SK-N-SH (cell line): Measurements from ENCODE around the gene FBN2. TPM values are rescaled to one million over a fixed set of nuclear protein-coding genes. Genes with fewer than 3 reads are reported as not detected.
A peak's percentile ranks its signal among the peaks of the same experiment; 100 is the strongest.

Source experiments
- CTCF ChIA-PET: fragments of 300-600, 350-600 bp; formaldehyde crosslinking; extraction: SDS; loops from one replicate; lab custom pipeline; 2021; lab: Yijun Ruan, JAX
- POLR2A ChIA-PET: fragments of 350-600 bp; sonication (Branson Sonifier 250); formaldehyde crosslinking; extraction: SDS; loops from one replicate; lab custom pipeline; 2020; ENCODE audit warnings: antibody characterized with exemption, inconsistent platforms; lab: Yijun Ruan, JAX
- DNase-seq: peaks from one replicate; pipeline ENCODE4 v3.0.0; 2012
- H2AFZ ChIP-seq: fragments of 200-600 bp; sonication (generic); 2 replicates; pipeline ENCODE4 v1.8.1; 2016; ENCODE audit warnings: antibody characterized with exemption, mild to moderate bottlenecking, low read depth
- H3F3A ChIP-seq: fragments of 200-600 bp; sonication (generic); replicated peaks from 2 replicates; pipeline ENCODE3; 2016; ENCODE audit warnings: antibody characterized with exemption, mild to moderate bottlenecking; ENCODE audit not compliant: insufficient read depth
- H3K27ac ChIP-seq, 2 experiments: fragments of 200-500 bp in 1 of 2; fragments of 200-600 bp in 1 of 2; sonication (Bioruptor generic) in 1 of 2; sonication (generic), shearing (Covaris generic) in 1 of 2; 2 replicates each; pipeline versions ENCODE4 v1.5.1 to v1.6.1; 2014 to 2016; ENCODE audit warnings: low read depth in 2 of 2, inconsistent platforms in 1 of 2, low read length in 1 of 2, mild to moderate bottlenecking in 1 of 2, mixed read lengths in 1 of 2
- H3K27me3 ChIP-seq: fragments of 200-600 bp; sonication (generic), shearing (Covaris generic); 2 replicates; pipeline ENCODE4 v1.6.1; 2016; ENCODE audit warnings: mixed run types; ENCODE audit not compliant: insufficient read depth
- H3K36me3 ChIP-seq, 2 experiments: fragments of 200-500 bp in 1 of 2; fragments of 200-600 bp in 1 of 2; sonication (Bioruptor generic) in 1 of 2; sonication (generic) in 1 of 2; replicated peaks in 1 of 2; 2 replicates each; pipeline versions ENCODE3 to v1.5.1; 2014 to 2016; ENCODE audit warnings: low read length in 1 of 2, mild to moderate bottlenecking in 1 of 2; ENCODE audit not compliant: insufficient read depth in 2 of 2, control insufficient read depth in 1 of 2
- H3K4me1 ChIP-seq, 2 experiments: fragments of 200-500 bp in 1 of 2; fragments of 200-600 bp in 1 of 2; sonication (Bioruptor generic) in 1 of 2; sonication (generic), shearing (Covaris generic) in 1 of 2; 2 replicates each; pipeline versions ENCODE4 v1.5.1 to v1.6.1; 2014 to 2016; ENCODE audit warnings: low read depth in 1 of 2, low read length in 1 of 2, mixed run types in 1 of 2; ENCODE audit not compliant: insufficient read depth in 2 of 2, control insufficient read depth in 1 of 2
- H3K4me2 ChIP-seq: fragments of 200-600 bp; sonication (generic), shearing (Covaris generic); 2 replicates; pipeline ENCODE4 v1.6.1; 2017; ENCODE audit warnings: mixed run types
- H3K4me3 ChIP-seq, 2 experiments: fragments of 200-500 bp in 1 of 2; fragments of 200-600 bp in 1 of 2; sonication (Bioruptor generic) in 1 of 2; sonication (generic), shearing (Covaris generic) in 1 of 2; 2 replicates each; pipeline versions ENCODE4 v1.5.1 to v1.8.1; 2014 to 2016; ENCODE audit warnings: low read depth in 2 of 2, inconsistent platforms in 1 of 2, low read length in 1 of 2, mild to moderate bottlenecking in 1 of 2, mixed read lengths in 1 of 2, moderate library complexity in 1 of 2
- H3K79me2 ChIP-seq: fragments of 200-600 bp; sonication (generic); 2 replicates; pipeline ENCODE4 v1.8.1; 2017; ENCODE audit warnings: mild to moderate bottlenecking; ENCODE audit not compliant: insufficient read depth
- H3K9ac ChIP-seq: fragments of 200-600 bp; sonication (generic); 2 replicates; pipeline ENCODE4 v1.6.1; 2017; ENCODE audit warnings: mixed run types
- H3K9me2 ChIP-seq: fragments of 200-600 bp; sonication (generic); 2 replicates; pipeline ENCODE4 v1.6.1; 2017; ENCODE audit warnings: mixed run types
- H3K9me3 ChIP-seq: fragments of 200-600 bp; sonication (generic); 2 replicates; pipeline ENCODE4 v1.6.1; 2017; ENCODE audit warnings: mixed run types, mild to moderate bottlenecking, moderate library complexity
- H4K20me1 ChIP-seq: fragments of 200-600 bp; sonication (generic); 2 replicates; pipeline ENCODE4 v1.6.1; 2017; ENCODE audit warnings: mild to moderate bottlenecking, mixed run types; ENCODE audit not compliant: insufficient read depth
- CHD2 ChIP-seq: fragments of 150-350 bp; IDR thresholded peaks from 2 replicates; pipeline ENCODE4 v1.6.1; 2018; ENCODE audit warnings: low read length; ENCODE audit not compliant: partially characterized antibody
- CTCF ChIP-seq: fragments of 200-600 bp; sonication (generic); IDR thresholded peaks from 2 replicates; pipeline ENCODE4 v1.6.1; 2017; ENCODE audit warnings: antibody characterized with exemption, mild to moderate bottlenecking, moderate library complexity
- ELF1 ChIP-seq: IDR thresholded peaks from 2 replicates; pipeline ENCODE4 v1.4.0; 2012
- EZH2phosphoT487 ChIP-seq: fragments of 200-600 bp; sonication (generic); IDR thresholded peaks from 2 replicates; pipeline ENCODE4 v1.6.1; 2017; ENCODE audit warnings: low read depth, mixed run types, mild to moderate bottlenecking, antibody characterized with exemption, moderate library complexity, borderline replicate concordance
- FOSL2 ChIP-seq: IDR thresholded peaks from 2 replicates; pipeline ENCODE4 v1.4.0; 2012; ENCODE audit warnings: low read depth, mild to moderate bottlenecking, moderate library complexity, borderline replicate concordance
- FOXM1 ChIP-seq: IDR thresholded peaks from 2 replicates; pipeline ENCODE4 v1.4.0; 2012; ENCODE audit warnings: low read depth, mild to moderate bottlenecking
- GATA2 ChIP-seq: sonication (generic); formaldehyde crosslinking; IDR thresholded peaks from 2 replicates; pipeline ENCODE4 v1.5.0; 2020; ENCODE audit warnings: mild to moderate bottlenecking, missing genetic modification reagents
- JUND ChIP-seq: IDR thresholded peaks from 2 replicates; pipeline ENCODE4 v1.4.0; 2012
- NRF1 ChIP-seq: IDR thresholded peaks from 2 replicates; pipeline ENCODE4 v1.6.1; 2012; ENCODE audit warnings: low read depth, mild to moderate bottlenecking, low read length
- POLR2AphosphoS5 ChIP-seq: IDR thresholded peaks from 2 replicates; pipeline ENCODE4 v1.6.1; 2012; ENCODE audit warnings: low read depth, low read length
- REST ChIP-seq: IDR thresholded peaks from 2 replicates; pipeline ENCODE4 v1.6.1; 2012; ENCODE audit warnings: mild to moderate bottlenecking, low read depth, low read length, moderate library complexity
- RXRA ChIP-seq: IDR thresholded peaks from 2 replicates; pipeline ENCODE4 v1.4.0; 2012; ENCODE audit warnings: low read depth, mild to moderate bottlenecking, borderline replicate concordance
- TAF1 ChIP-seq: IDR thresholded peaks from 2 replicates; pipeline ENCODE4 v1.6.1; 2012; ENCODE audit warnings: low read depth, mild to moderate bottlenecking, low read length, moderate library complexity, borderline replicate concordance
- YY1 ChIP-seq: IDR thresholded peaks from 2 replicates; pipeline ENCODE4 v1.4.0; 2012; ENCODE audit warnings: low read depth, mild to moderate bottlenecking
- ZBTB33 ChIP-seq: IDR thresholded peaks from 2 replicates; pipeline ENCODE4 v1.4.0; 2012; ENCODE audit warnings: low read depth, borderline replicate concordance
- WGBS: methylation state at CpG from one replicate; pipeline ENCODE4 v1.1.6; 2017; ENCODE audit warnings: low lambda C conversion rate; 5-methylcytosine and 5-hydroxymethylcytosine counted together
- polyA plus RNA-seq, 3 experiments: library from polyadenylated mRNA; depleted of rRNA; stranded (reverse); fragments of >200 nt; gene quantifications; 2 replicates each; pipeline ENCODE4 v1.2.3, GENCODE V29; 2012
- TF ChIP-seq, protein P1 (sequence below): IDR thresholded peaks from 2 replicates; pipeline ENCODE4 v1.4.0; 2012; ENCODE audit warnings: low read depth, borderline replicate concordance

Gene FBN2
- polyA plus RNA-seq, 1 of the 3 experiments (the other 2 are of a cell fraction) = 2.2 TPM

- peak; percentile 86 for TF ChIP-seq CTCF
- no peak for TF ChIP-seq YY1
- TF ChIP-seq, all 33 proteins: peak for 3
Measured at GRCh38 chr5:128213340-128213739, 324.7 kb downstream of the FBN2 start (continued).

GRCh38 chr5:128212191-128212806 is 325.7 kb downstream of the FBN2 start:
- WGBS = 32% methylated on average over 5 of the region's 5 CpGs
- no peak overlapping the region for H3K9ac ChIP-seq
- no peaks in the 10 kb centered on the region for H3K9me3 ChIP-seq
- no peaks in the 10 kb centered on the region for H3K9me2 ChIP-seq
- H3K4me1 ChIP-seq = no peaks in the 10 kb centered on the region
- no peak for DNase-seq
- CTCF ChIA-PET = interaction anchor here (0.6 to 4.3 kb wide), 15 partner anchors 10 to 640 kb away, joined by 3 to 20 read pairs (median 3); no protein-coding TSS in a partner anchor
- H3K36me3 ChIP-seq = no peaks in the 10 kb centered on the region
- H2AFZ ChIP-seq = no peak overlapping the region
- H3K79me2 ChIP-seq = no peaks in the 10 kb centered on the region
- H3K4me2 ChIP-seq = no peak overlapping the region
- H3K27me3 ChIP-seq = no peaks in the 10 kb centered on the region; the same call in 1 of the 2 replicates
- no peaks in the 10 kb centered on the region for H4K20me1 ChIP-seq
- TF ChIP-seq TAF1 (no peak), FOXM1 (no peak), RXRA (no peak), EZH2phosphoT487 (no peak), NRF1 (no peak), POLR2AphosphoS5 (no peak), ZBTB33 (no peak), FOSL2 (no peak), JUND (no peak), REST (no peak), CHD2 (no peak), ELF1 (no peak), GATA2 (CRISPR knock-in tag) (no peak), CTCF (no peak)
- TF ChIP-seq, protein P1, sequence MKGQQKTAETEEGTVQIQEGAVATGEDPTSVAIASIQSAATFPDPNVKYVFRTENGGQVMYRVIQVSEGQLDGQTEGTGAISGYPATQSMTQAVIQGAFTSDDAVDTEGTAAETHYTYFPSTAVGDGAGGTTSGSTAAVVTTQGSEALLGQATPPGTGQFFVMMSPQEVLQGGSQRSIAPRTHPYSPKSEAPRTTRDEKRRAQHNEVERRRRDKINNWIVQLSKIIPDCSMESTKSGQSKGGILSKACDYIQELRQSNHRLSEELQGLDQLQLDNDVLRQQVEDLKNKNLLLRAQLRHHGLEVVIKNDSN = no peak
- no peaks in the 10 kb centered on the region for H3F3A ChIP-seq
- H3K27ac ChIP-seq = no peak overlapping the region
- no peak overlapping the region for H3K4me3 ChIP-seq
- POLR2A ChIA-PET = no interaction called here
